KOPT-K1 (cell line): ENCODE results near the gene TMEM120B.

ENCODE experiments used
- H3K27ac ChIP-seq: fragments of 200-600 bp; sonication (generic); 2 replicates; pipeline ENCODE4 v1.5.1; 2016; ENCODE audit warnings: antibody characterized with exemption, mild to moderate bottlenecking, low read depth, low read length; ENCODE audit not compliant: poor library complexity, severe bottlenecking
- H3K36me3 ChIP-seq: fragments of 200-600 bp; sonication (generic); 2 replicates; pipeline ENCODE4 v1.5.1; 2017; ENCODE audit warnings: antibody characterized with exemption, mild to moderate bottlenecking, low read length, moderate library complexity; ENCODE audit not compliant: insufficient read depth
- H3K9me3 ChIP-seq: fragments of 200-600 bp; sonication (generic); 2 replicates; pipeline ENCODE4 v1.5.1; 2017; ENCODE audit warnings: antibody characterized with exemption, low read length, mild to moderate bottlenecking; ENCODE audit not compliant: insufficient read depth, poor library complexity, severe bottlenecking

The TMEM120B gene

GRCh38 chr12:121802843-121803698 lies 90.5 kb downstream of the TMEM120B start:
- H3K27ac ChIP-seq, result peak overlapping the region; percentile 98
- peaks cover 37% of the 10 kb centered on the region for H3K36me3 ChIP-seq
- no peaks in the 10 kb centered on the region for H3K9me3 ChIP-seq

- Histone ChIP-seq H3K9me3 (no peaks in the 10 kb centered on the region), H3K27ac (peak within 1 kb of the TSS; percentile 98), H3K36me3 (peaks cover 37% of the 10 kb centered on the region)
Observed at GRCh38 chr12:121803861-121804416, 91.4 kb downstream of the TMEM120B start, which contains the start of gene SETD1B. Gene SETD1B, plus strand, starts transcription at chr12:121804009. Its CDS starts 729 bp downstream, at chr12:121804738.

GRCh38 chr12:121804417-121805111 lies 92.0 kb downstream of the TMEM120B start:
- Histone ChIP-seq H3K9me3 (no peaks in the 10 kb centered on the region), H3K27ac (peak overlapping the region; percentile 98), H3K36me3 (peaks cover 39% of the 10 kb centered on the region)

GRCh38 chr12:121805171-121806008 lies 92.8 kb downstream of the TMEM120B start:
- Histone ChIP-seq H3K36me3 (peaks cover 48% of the 10 kb centered on the region), H3K9me3 (no peaks in the 10 kb centered on the region), H3K27ac (peak overlapping the region; percentile 98)

GRCh38 chr12:121806009-121806545 lies 93.5 kb downstream of the TMEM120B start:
- Histone ChIP-seq H3K36me3 (peaks cover 55% of the 10 kb centered on the region), H3K27ac (peak overlapping the region; percentile 39), H3K9me3 (no peaks in the 10 kb centered on the region)

GRCh38 chr12:121806546-121807423 lies 94.2 kb downstream of the TMEM120B start:
- peaks cover 56% of the 10 kb centered on the region for H3K36me3 ChIP-seq
- H3K27ac ChIP-seq, result peak overlapping the region; percentile 39

GRCh38 chr12:121807642-121808347 lies 95.2 kb downstream of the TMEM120B start:
- H3K9me3 ChIP-seq, result no peaks in the 10 kb centered on the region
- H3K27ac ChIP-seq, result no peak overlapping the region
- peaks cover 61% of the 10 kb centered on the region for H3K36me3 ChIP-seq

More at GRCh38 chr12:121806546-121807423, 94.2 kb downstream of the TMEM120B start:
- H3K9me3 ChIP-seq, result no peaks in the 10 kb centered on the region

- peaks cover 69% of the 10 kb centered on the region for H3K36me3 ChIP-seq
- no peaks in the 10 kb centered on the region for H3K9me3 ChIP-seq
- no peak overlapping the region for H3K27ac ChIP-seq
Observed at GRCh38 chr12:121808623-121809022, 96.1 kb downstream of the TMEM120B start.

- peaks cover 78% of the 10 kb centered on the region for H3K36me3 ChIP-seq
- no peak overlapping the region for H3K27ac ChIP-seq
- H3K9me3 ChIP-seq, result no peaks in the 10 kb centered on the region
Observed at GRCh38 chr12:121809712-121810116, 97.2 kb downstream of the TMEM120B start.

- Histone ChIP-seq H3K27ac (peak overlapping the region; percentile 93), H3K36me3 (peaks cover 84% of the 10 kb centered on the region)
Observed at GRCh38 chr12:121810234-121810817, 97.8 kb downstream of the TMEM120B start.

GRCh38 chr12:121810833-121811433 lies 98.4 kb downstream of the TMEM120B start:
- peaks cover 87% of the 10 kb centered on the region for H3K36me3 ChIP-seq
- H3K9me3 ChIP-seq, result no peaks in the 10 kb centered on the region
- peak overlapping the region; percentile 93 for H3K27ac ChIP-seq

More at GRCh38 chr12:121810234-121810817, 97.8 kb downstream of the TMEM120B start:
- no peaks in the 10 kb centered on the region for H3K9me3 ChIP-seq

GRCh38 chr12:121811434-121812319 lies 99.1 kb downstream of the TMEM120B start:
- Histone ChIP-seq H3K9me3 (no peaks in the 10 kb centered on the region), H3K36me3 (peaks cover 87% of the 10 kb centered on the region), H3K27ac (peak overlapping the region; percentile 93)
